HG02623 (cell line): ENCODE results near the gene ORMDL1.
"Not testable (repeated sequence)": the region's sequence is repeated elsewhere in the genome, so short reads cannot be mapped to it uniquely, and the experiment has no call there.

Source experiments
- ATAC-seq: cut with Tn5 transposase; IDR thresholded peaks from one replicate; pipeline ENCODE4 v1.9.1; 2021; ENCODE audit warnings: moderate library complexity; ENCODE audit not compliant: unreplicated experiment

ORMDL1 gene

DNA sequence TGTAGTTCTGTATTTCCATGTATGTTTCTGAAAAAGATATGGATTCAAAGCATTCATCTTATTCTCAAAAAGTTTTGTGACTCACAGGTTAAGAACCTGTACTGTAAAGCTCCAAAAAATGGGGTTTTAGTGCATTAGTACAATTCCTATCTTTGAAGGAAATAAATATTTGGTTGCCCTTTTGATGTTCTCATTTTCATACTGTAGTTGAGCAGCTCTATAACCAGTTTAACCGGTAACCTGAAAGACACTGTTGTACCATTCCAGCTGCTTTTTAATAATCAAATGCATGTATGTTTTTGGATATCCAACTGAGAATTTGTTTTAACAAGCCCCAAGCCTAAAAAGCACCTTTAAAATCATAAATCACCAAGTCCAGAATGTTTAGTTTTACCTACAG is 11.9 kb downstream of the ORMDL1 start:
- no peak for ATAC-seq

DNA sequence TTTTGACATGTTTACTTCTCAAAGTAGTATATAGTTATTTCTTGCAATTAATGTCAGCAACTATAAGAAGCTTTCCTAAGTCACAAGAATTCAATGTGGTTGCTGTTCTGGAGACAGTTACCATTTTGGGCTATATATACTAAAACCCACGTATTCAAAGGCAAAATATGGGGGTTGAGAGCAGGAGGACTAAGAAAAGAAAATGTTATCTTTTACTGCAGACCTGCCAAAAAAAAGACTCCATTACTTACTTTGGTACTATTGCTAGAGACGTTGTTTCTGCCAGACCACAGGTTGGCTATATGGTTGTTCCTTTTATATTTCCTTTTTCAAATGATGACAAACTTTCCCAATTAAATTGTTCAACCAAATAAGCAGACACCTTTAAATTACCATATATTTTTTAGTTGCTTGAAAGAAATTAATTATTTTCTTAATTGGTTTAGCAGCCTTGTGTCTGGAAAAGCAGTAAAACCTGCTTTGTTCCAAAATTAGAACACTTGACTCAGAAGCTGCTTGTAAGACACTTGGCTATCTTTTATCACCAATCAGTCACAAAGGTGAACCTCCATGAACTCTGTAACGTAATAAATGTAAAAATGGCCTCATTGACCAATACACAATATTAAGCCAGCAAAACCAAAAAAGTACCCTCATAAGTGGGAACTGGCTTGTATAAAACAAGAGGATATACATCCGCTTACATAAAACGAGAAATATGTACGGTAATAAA is 13.4 kb downstream of the ORMDL1 start:
- no peak for ATAC-seq

DNA sequence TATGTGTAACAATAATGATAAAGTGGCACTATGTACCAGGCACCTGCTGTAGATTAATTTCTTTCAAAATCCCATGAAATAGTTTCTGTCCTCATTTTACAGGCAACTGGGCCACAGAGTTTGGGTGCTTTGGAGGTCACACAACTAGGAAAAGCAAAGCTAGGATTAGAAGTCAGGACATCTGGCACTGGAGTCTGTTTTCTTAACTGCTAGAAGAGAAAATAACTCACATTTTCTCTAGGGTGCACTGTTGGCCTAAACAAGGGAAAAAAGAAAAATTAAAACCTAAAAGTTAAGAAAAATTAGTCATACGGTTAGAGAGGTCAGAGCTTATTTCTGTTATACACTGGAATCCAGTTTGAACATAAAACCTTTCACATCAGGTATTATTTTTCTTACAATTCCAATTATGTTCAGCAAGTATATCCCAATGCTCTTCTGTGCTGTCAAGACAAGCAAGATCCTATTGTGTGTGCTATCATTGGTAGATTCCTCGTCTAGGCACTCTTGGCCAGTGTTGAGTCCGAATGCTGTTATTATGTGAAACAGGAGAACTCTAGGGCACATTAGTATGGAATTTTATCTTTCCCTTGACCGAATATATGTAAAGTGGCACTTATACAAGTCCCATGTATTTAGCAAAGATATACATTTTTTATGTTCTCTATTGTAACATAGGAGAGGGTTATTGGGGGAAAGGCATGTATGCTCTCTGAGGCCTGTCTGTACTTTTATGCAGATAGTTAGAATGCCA is 20.1 kb downstream of the ORMDL1 start:
- no peak for ATAC-seq

DNA sequence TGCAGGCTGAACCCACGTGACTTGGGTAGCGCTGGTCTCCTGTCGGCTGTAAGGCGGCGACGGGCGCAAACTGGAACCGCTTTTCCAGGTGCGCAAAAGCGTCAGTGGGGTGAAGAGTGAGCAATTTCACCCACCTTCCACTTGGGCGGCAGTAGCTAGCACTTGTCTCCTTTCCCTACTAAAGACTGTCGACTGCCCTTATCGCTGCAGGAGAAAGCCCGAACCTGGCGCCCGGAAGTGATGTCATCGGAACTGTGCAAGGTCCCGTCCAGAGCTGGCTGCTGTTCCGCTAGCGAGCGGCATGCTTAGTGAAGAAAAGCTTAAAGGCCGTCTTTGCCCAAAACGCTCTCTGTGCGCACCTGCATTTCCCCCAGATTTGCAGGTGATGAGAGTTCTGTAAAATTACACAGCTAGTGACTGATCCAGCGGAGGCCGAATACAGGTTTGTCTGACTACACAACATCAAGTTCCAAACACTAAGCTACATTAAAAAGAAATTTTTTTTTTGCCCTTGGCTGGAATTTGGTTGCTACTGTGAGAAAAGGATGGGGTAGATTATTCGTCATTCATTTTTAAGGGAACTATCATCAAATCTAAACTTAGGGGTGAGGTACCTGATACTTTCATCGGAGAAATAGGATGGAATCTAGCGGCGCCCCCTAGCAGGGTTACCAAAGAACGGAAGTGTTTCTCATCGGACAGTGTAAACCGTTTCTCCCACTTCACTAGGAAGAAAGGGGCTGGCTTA is 21.4 kb downstream of the ORMDL1 start, which contains the start of gene OSGEPL1:
TSS of gene OSGEPL1 (minus strand) at position 242 of the 748 bp plus-strand sequence. CDS start 1,152 bp downstream, outside the sequence.
- ATAC-seq = peak; percentile 96

DNA sequence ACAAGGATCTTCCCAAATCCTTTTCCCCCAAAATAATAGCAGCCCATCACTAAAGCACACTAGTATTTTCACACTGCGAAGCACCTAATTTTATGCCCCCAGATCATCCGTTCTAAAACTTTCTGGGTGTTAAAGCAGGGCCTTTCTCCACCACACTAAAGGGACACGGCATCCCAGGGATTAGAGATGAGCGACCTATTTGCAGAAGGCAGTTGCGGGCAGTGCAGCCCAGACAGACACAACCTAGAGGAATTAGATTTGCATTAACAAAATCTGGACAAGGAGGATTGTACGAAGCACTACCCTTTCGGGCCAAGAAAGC is 21.9 kb downstream of the ORMDL1 start:
- no peak for ATAC-seq

DNA sequence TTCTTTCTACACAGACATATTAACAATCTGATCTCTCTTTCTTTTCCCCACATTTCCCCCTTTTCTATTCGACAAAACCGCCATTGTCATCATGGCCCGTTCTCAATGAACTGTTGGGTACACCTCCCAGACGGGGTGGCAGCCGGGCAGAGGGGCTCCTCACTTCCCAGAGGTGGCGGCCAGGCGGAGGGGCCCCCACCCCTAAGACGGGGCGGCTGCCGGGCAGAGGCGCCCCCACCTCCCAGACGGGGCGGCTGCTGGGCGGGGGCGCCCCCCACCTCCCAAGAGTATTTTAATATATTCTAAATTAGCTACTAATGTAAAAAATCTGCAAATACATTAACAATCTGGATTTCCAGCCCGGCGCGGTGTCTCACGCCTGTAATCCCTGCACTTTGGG is 24.0 kb downstream of the ORMDL1 start:
- ATAC-seq = not testable (repeated sequence)

DNA sequence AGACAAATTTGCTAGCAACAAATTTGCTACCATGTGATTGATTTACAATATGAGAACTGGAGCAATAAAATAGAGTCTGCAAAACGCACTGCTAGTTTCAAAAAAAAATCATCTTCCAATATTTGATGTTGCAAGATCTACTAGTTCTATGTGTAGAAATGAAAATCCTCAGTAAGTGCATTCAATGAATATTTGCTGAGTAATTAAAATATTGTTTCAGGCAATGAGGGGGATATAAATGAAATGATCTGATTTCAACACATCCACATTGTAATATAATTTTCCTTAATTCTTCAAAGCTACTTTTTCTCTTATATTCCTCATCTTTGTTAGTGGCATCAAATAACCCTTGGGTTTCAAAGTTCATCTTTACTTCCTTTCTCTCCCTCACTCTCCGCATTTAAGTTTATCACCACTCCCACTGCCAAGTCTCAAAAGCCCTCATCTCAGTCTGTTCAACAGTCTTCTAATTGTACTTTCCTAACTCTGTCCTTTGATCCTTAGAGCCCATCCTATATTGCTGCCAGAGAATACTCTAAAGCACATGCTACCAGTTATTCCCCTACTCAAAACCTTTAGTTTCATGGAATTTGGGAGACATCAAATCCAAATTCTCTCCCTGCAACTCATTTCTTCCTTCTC is 27.7 kb downstream of the ORMDL1 start:
- ATAC-seq = no peak

DNA sequence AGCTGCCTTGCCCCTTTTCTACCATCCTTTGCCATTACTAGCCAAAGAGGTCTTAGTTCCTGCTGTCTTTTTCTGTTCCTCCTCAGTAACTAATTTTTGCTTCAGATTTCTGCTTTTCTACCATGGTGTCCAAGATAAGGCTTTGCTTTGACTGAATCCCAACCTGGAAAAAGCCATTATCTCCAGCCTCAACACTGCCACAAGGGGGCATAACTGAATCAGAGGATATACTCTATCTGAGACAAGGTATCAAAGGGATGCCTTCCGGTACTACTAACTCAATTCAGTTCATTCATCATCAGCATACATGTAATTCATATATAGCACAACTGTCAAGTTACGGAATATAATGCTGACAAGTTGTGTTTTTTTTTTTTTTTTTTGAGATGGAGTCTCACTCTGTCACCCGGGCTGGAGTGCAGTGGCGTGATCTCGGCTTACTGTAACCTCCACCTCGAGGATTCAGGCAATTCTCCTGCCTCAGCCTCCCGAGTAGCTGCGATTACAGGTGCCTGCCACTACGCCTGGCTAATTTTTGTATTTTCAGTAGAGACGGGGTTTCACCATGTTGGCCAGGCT is 33.0 kb downstream of the ORMDL1 start:
- ATAC-seq = no peak

DNA sequence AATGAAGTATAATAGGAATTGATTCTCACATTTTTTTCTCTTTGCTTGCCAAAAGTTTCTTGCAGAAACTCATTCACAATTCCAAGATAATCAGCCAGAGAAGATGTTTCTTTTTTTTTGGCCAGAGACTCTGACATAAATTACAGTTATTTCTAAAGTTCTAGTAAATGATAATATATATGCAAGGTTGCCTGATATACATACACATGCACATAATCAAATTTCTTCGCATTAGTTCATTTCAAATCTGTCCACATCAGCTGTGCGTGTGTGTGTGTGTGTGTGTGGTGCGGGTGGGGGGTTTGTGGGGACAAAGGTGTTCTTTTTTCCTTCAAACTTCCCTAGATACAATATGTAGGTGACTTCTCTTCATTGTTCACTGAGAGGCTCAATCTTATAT is 54.7 kb downstream of the ORMDL1 start:
- no peak for ATAC-seq

DNA sequence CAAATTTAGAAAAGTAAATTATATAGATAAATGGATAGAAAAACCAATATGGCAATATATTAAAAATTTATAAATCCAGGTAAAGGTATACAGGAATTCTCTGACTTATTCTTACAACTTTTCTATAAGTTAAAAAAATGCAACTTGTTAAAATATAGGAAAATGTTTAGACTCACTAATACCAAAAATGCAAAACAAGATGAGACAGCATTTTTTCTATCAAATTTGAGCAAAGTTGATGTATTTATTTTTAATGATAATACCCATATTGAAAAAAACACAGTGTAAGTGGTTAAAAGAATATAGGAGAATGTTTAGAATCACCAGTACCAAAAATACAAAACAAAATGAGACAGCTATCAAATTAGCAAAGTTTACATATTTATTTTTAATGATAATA is 57.3 kb downstream of the ORMDL1 start:
- no peak for ATAC-seq

DNA sequence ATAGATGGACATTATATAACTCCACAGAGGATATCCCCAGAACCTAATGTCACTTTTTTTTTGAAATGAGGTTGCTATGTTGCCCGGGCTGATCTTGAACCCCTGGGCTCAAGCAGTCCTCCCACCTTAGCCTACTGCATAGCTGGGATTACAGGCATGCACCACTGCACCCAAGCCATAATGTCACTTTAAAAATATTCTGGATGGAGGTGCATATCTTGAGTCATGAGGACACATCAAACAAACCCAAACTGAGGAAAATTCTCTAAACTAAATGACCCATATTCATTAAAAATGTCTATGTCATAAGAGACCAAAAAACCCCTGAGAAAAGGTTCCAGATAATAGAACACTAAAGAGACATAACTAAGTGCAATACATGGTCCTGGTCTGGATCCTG is 57.9 kb downstream of the ORMDL1 start:
- ATAC-seq = no peak

DNA sequence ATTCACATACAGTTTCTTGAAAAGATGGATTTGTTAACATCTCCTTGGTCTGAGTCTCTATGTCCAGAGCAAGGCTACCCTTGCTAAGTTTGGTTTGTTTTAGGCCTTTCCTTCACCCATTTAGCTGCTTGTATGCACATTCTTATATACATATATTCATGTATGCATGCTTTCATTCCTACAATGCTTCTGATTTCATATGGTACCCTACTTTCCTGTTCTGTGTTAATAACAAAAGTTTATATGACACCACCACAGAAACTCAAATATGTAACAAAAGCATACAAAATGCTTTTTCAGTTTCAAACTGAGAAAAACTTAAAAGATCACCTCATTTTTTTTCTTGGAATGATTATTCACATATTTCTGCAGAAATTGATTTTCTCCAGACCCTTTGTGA is 60.9 kb downstream of the ORMDL1 start:
- no peak for ATAC-seq
